GM21529 (cell line): ENCODE results near the gene ST6GALNAC2.

Experiments
- ATAC-seq: cut with Tn5 transposase; IDR thresholded peaks from one replicate; pipeline ENCODE4 v1.9.1; 2021; ENCODE audit not compliant: unreplicated experiment

The ST6GALNAC2 gene

GRCh38 chr17:76557368-76558197 lies 28.1 kb downstream of the ST6GALNAC2 start:
- peak; percentile 84 for ATAC-seq

GRCh38 chr17:76556765-76557367 lies 28.8 kb downstream of the ST6GALNAC2 start:
- ATAC-seq = no peak

- no peak for ATAC-seq
Measured at GRCh38 chr17:76554131-76554530, 31.5 kb downstream of the ST6GALNAC2 start.

GRCh38 chr17:76553178-76553908 lies 32.3 kb downstream of the ST6GALNAC2 start:
- ATAC-seq = no peak

- no peak for ATAC-seq
Measured at GRCh38 chr17:76551685-76552084, 34.0 kb downstream of the ST6GALNAC2 start.

- ATAC-seq = no peak
Measured at GRCh38 chr17:76550712-76551615, 34.7 kb downstream of the ST6GALNAC2 start.

- ATAC-seq = no peak
Measured at GRCh38 chr17:76549539-76549938, 36.1 kb downstream of the ST6GALNAC2 start.

GRCh38 chr17:76549215-76549518 lies 36.5 kb downstream of the ST6GALNAC2 start:
- ATAC-seq = no peak

GRCh38 chr17:76548378-76549214 lies 37.1 kb downstream of the ST6GALNAC2 start:
- no peak for ATAC-seq

- ATAC-seq = no peak
Measured at GRCh38 chr17:76547642-76548202, 37.9 kb downstream of the ST6GALNAC2 start.

GRCh38 chr17:76547183-76547641 lies 38.4 kb downstream of the ST6GALNAC2 start:
- ATAC-seq = no peak

GRCh38 chr17:76546556-76547182 lies 39.0 kb downstream of the ST6GALNAC2 start:
- ATAC-seq = no peak

- ATAC-seq = no peak
Measured at GRCh38 chr17:76545918-76546555, 39.6 kb downstream of the ST6GALNAC2 start.

GRCh38 chr17:76544546-76545365 lies 40.9 kb downstream of the ST6GALNAC2 start:
- no peak for ATAC-seq

GRCh38 chr17:76543826-76544545 lies 41.7 kb downstream of the ST6GALNAC2 start:
- ATAC-seq = no peak

- ATAC-seq = no peak
Measured at GRCh38 chr17:76543482-76543825, 42.2 kb downstream of the ST6GALNAC2 start.

- ATAC-seq = no peak
Measured at GRCh38 chr17:76542984-76543383, 42.7 kb downstream of the ST6GALNAC2 start.
